Measurements from ENCODE around the gene NPAS3. TPM values are rescaled to one million over a fixed set of nuclear protein-coding genes. Genes with fewer than 3 reads are reported as not detected.

Gene NPAS3
- total RNA-seq, 1 experiment from 2014 or later: 15.6 TPM

DNA sequence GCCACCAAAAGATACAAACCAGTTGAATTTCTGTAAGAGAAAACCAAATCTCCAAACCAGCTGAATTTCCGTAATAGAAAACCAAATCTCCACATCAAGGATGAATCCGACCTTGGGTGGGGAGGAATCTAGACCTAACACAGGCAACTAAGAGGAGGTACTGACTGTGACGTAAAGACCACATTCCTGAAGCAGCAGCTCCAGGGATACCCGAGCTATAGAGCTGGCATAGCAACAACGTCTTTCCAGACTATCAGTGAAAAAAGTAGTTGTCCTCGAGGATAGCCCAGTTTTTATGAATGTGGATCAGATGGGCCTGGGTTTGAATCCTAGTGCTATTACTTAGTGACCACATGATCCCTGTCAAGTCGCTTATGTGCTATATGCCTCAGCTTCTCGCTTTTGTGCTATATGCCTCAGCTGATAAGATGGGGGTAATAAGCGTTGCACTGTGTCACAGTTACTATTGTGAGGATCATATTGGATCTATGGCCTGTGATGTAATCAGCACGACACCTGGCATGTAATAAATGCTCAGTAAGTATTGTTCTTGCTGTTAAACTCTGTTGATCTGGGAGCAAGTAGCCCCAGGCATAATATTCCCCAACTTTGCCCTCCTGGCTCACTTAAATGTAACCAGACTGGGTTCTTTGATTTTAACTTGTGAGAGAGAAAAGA, 898.4 kb downstream of the NPAS3 start:
- Histone ChIP-seq H3K9me3 (ENCODE audit: low read depth, low read length, poor library complexity, severe bottlenecking) (no peaks in the 10 kb centered on the region), H3K4me3 (ENCODE audit: low read depth, low read length, poor library complexity, severe bottlenecking) (no peak overlapping the region), H3K36me3 (ENCODE audit: insufficient read depth, low read length, poor library complexity, severe bottlenecking) (no peaks in the 10 kb centered on the region), H3K4me1 (ENCODE audit: insufficient read depth, low read length, poor library complexity, severe bottlenecking) (no peaks in the 10 kb centered on the region), H3K27ac (ENCODE audit: low read depth, low read length, poor library complexity, severe bottlenecking) (no peak overlapping the region), H3K27me3 (replicated peaks; ENCODE audit: insufficient read depth, low read depth, low read length, poor library complexity) (no peaks in the 10 kb centered on the region)
- intact Hi-C loops (cut with micrococcal nuclease; ENCODE audit: unreplicated experiment): no loop called here
- ChIA-PET CTCF (interaction anchor here (1.3 kb wide), 1 partner anchor 262 kb away, joined by 7 read pairs; no protein-coding TSS in a partner anchor), POLR2A (ENCODE audit: low non-redundant PET) (no interaction called here)
- TF ChIP-seq CTCF (conservative IDR thresholded peaks at IDR 0.05; ENCODE audit: low read depth, low read length) (no peak), EZH2 (IDR thresholded peaks at IDR 0.05; ENCODE audit: borderline replicate concordance, low read depth, low read length, poor library complexity, severe bottlenecking) (no peak)
- no TSS peak for BruUV-seq (replicated peaks)
- DNase-seq (ENCODE audit: low spot score): no peak

- ChIA-PET CTCF (interaction anchor here (1.3 kb wide), 1 partner anchor 260 kb away, joined by 7 read pairs; no protein-coding TSS in a partner anchor), POLR2A (ENCODE audit: low non-redundant PET) (no interaction called here)
- no TSS peak for BruUV-seq (replicated peaks)
- DNase-seq (ENCODE audit: low spot score): no peak
- Histone ChIP-seq H3K27ac (ENCODE audit: low read depth, low read length, poor library complexity, severe bottlenecking) (no peak overlapping the region), H3K36me3 (ENCODE audit: insufficient read depth, low read length, poor library complexity, severe bottlenecking) (no peaks in the 10 kb centered on the region), H3K27me3 (replicated peaks; ENCODE audit: insufficient read depth, low read depth, low read length, poor library complexity) (no peaks in the 10 kb centered on the region), H3K4me3 (ENCODE audit: low read depth, low read length, poor library complexity, severe bottlenecking) (no peak overlapping the region), H3K9me3 (ENCODE audit: low read depth, low read length, poor library complexity, severe bottlenecking) (no peaks in the 10 kb centered on the region), H3K4me1 (ENCODE audit: insufficient read depth, low read length, poor library complexity, severe bottlenecking) (no peaks in the 10 kb centered on the region)
- TF ChIP-seq CTCF (conservative IDR thresholded peaks at IDR 0.05; ENCODE audit: low read depth, low read length) (no peak), EZH2 (IDR thresholded peaks at IDR 0.05; ENCODE audit: borderline replicate concordance, low read depth, low read length, poor library complexity, severe bottlenecking) (no peak)
- intact Hi-C loops (cut with micrococcal nuclease; ENCODE audit: unreplicated experiment): loop anchor here (2.0 kb wide), 1 partner anchor 463 kb away; no protein-coding TSS in a partner anchor
These were observed 899.4 kb downstream of the NPAS3 start for GRCh38 chr14:33837943-33838683.

DNA sequence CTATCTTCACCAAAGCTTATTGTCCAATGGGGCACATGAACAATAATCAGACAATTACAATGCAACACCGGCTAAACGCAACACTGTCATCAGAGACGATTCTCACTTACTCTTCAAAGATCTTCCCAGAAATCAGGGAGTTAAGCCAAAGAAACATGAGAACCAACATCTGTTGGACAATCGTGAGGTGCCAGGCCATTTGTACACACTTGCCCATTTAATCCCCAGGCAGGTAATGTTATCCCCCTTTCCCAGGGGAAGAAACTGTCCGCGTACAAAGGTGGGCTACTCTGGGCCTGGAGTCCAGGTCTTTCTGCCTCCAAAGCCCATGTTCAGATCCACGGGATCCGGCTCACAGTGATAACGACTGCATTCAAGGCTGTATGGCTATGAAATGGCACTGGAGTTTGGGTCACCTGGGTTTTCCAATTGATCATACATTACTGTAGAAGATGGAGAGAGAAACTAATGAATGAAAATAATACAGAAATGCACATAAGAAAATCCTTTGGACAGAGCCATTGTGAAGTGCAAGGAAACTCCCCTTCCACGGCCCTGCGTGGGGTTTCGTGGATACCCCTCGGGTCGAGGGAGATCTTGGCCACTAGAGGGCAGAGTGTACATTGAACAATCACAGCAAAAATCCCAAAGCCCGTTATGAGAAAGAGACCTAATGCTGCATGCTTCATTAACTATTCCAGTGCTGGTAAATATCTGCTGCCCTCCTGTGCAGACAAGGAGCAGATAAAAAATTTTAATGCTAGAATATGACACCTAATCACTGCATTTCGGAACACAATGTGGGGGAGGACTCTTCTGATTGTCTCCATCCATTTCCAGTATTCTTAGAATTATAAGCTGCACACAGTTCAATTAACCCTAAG, 900.8 kb downstream of the NPAS3 start:
- intact Hi-C loops (cut with micrococcal nuclease; ENCODE audit: unreplicated experiment): loop anchor here (1.0 to 2.0 kb wide), 2 partner anchors 259 to 461 kb away; no protein-coding TSS in a partner anchor
- Histone ChIP-seq H3K4me1 (ENCODE audit: insufficient read depth, low read length, poor library complexity, severe bottlenecking) (no peaks in the 10 kb centered on the region), H3K27ac (ENCODE audit: low read depth, low read length, poor library complexity, severe bottlenecking) (no peak overlapping the region), H3K4me3 (ENCODE audit: low read depth, low read length, poor library complexity, severe bottlenecking) (no peak overlapping the region), H3K9me3 (ENCODE audit: low read depth, low read length, poor library complexity, severe bottlenecking) (no peaks in the 10 kb centered on the region), H3K36me3 (ENCODE audit: insufficient read depth, low read length, poor library complexity, severe bottlenecking) (no peaks in the 10 kb centered on the region), H3K27me3 (replicated peaks; ENCODE audit: insufficient read depth, low read depth, low read length, poor library complexity) (no peaks in the 10 kb centered on the region)
- ChIA-PET POLR2A (ENCODE audit: low non-redundant PET) (no interaction called here), CTCF (interaction anchor here (1.2 to 1.4 kb wide), 2 partner anchors 259 to 389 kb away, joined by 3 to 6 read pairs; no protein-coding TSS in a partner anchor)
- no TSS peak for BruUV-seq (replicated peaks)
- DNase-seq (ENCODE audit: low spot score): peak; percentile 73
- TF ChIP-seq EZH2 (IDR thresholded peaks at IDR 0.05; ENCODE audit: borderline replicate concordance, low read depth, low read length, poor library complexity, severe bottlenecking) (no peak), CTCF (conservative IDR thresholded peaks at IDR 0.05; ENCODE audit: low read depth, low read length) (peak; percentile 89)
